NCI-H345 (cell line): Measurements from ENCODE around the gene EIF3B.
"Not testable (repeated sequence)": the region's sequence is repeated elsewhere in the genome, so short reads cannot be mapped to it uniquely, and the experiment has no call there.

Experiments used
- DNase-seq: peaks from one replicate; lab custom pipeline; 2025; lab: John Stamatoyannopoulos, UW

EIF3B gene

GRCh38 chr7:2354186-2354938, at the start of gene EIF3B:
Gene EIF3B, plus strand, starts transcription at chr7:2354827. Its CDS starts 95 bp downstream, at chr7:2354922.
- DNase-seq, result peak; percentile 94

GRCh38 chr7:2305258-2305657, 49.4 kb upstream of the EIF3B start:
- not testable (repeated sequence) for DNase-seq

DNA sequence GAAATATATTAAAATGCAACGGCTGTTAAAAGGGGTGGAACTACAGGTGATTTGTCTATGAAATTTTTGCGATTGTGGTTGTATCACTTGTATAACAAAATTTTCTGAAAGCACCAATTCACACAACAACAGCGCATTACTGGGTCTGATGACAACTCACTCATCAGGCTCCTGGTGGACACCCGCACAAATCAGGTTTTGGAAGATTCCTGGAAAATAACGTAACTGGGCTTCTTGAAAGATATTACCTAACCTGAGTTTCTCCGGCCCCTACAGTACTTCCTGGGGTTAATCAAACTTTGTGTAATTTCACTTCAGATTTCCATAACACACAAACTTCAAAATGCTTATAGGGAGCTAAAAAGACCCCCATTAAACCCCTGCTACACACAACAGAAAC, 47.9 kb upstream of the EIF3B start:
- no peak for DNase-seq

GRCh38 chr7:2307690-2308107, 46.9 kb upstream of the EIF3B start:
- DNase-seq, result no peak

- no peak for DNase-seq
These were observed 44.7 kb upstream of the EIF3B start for GRCh38 chr7:2309889-2310331.

- DNase-seq, result no peak
These were observed 42.2 kb upstream of the EIF3B start for GRCh38 chr7:2312267-2312929.

- DNase-seq, result no peak
These were observed 41.0 kb upstream of the EIF3B start for GRCh38 chr7:2313450-2314208.

- DNase-seq, result peak; percentile 96
These were observed 40.2 kb upstream of the EIF3B start, which contains the start of gene SNX8 for GRCh38 chr7:2314209-2314955. Gene SNX8, minus strand, starts transcription at chr7:2314441. Its CDS starts 20 bp downstream, at chr7:2314421.

DNA sequence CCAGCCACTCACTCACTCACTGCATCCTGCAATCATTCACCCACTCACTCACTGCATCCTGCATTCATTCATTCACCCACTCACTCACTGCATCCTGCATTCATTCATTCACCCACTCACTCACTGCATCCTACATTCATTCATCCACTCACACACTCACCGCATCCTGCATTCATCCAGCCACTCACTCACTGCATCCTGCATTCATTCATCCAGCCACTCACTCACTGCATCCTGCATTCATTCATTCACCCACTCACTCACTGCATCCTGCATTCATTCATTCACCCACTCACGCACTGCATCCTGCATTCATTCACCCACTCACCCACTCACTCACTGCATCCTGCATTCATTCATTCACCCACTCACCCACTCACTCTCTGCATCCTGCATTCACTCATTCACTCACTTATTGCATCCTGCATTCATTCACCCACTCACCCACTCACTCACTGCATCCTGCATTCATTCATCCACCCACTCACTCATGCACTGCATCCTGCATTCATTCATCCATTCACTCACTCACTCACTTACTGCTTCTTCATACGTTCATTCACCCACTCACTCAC, 39.6 kb upstream of the EIF3B start:
- DNase-seq, result not testable (repeated sequence)

GRCh38 chr7:2315787-2316186, 38.8 kb upstream of the EIF3B start:
- no peak for DNase-seq

- no peak for DNase-seq
These were observed 38.0 kb upstream of the EIF3B start for GRCh38 chr7:2316578-2316977.

- DNase-seq, result no peak
These were observed 36.9 kb upstream of the EIF3B start for GRCh38 chr7:2317556-2318293.

DNA sequence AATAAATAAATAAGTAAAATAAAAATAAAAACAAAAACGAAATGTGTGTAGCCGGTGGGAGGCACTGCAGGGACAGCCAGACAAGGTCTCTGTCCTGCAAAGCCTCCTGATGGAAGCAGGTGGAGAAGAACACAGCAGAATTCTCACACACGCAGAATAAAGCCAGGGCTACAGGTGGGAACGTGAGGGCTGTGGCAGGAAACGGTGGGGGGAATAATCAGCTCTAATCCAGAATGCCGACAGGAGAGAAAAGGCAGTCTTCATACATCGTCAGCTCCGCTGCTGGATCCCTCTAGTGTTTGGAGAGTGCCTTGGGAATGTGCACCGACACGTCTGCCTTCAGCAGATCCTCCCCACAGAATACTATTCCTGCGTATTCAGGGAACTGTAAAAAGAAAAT, 33.6 kb upstream of the EIF3B start:
- DNase-seq, result no peak

DNA sequence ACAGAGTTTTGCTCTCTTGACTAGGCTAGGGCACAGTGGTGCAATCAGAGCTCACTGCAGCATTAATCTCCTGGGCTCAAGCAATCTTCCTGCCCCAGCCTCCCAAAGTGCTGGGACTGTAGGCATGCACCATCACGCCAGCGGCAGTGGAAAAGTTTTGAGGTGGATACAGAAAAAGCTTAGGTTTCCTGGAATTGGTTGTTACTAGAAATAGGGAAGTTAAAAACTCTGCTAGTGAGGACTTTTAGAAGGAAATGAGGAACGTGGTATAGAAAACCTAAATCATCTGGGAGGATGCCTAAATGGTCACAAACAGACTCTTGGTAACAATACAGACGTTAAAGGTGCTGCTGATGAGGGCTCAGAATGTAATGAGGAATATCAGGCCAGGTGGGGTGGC, 29.5 kb upstream of the EIF3B start:
- DNase-seq, result no peak

DNA sequence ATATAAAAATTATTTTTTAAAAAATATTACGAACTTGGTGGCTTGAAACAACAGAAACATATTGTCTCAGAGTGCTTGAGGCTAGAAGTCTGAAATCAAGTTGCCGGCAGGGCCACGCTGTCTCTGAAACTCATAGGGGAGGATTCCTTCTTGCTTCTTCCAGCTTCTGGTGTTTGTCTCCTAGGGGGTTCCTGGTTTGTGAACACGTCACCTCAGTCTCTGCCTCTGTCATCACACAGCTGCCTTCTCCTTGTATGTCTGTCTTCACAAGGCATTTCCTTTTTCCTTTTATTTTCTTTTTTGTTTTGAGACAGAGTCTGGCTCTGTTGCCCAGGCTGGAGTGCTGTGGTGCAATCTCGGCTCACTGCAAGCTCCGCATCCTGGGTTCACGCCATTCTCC, 27.7 kb upstream of the EIF3B start:
- no peak for DNase-seq

- no peak for DNase-seq
These were observed 24.1 kb upstream of the EIF3B start for GRCh38 chr7:2330493-2330892.

GRCh38 chr7:2331707-2332106, 22.9 kb upstream of the EIF3B start:
- no peak for DNase-seq

DNA sequence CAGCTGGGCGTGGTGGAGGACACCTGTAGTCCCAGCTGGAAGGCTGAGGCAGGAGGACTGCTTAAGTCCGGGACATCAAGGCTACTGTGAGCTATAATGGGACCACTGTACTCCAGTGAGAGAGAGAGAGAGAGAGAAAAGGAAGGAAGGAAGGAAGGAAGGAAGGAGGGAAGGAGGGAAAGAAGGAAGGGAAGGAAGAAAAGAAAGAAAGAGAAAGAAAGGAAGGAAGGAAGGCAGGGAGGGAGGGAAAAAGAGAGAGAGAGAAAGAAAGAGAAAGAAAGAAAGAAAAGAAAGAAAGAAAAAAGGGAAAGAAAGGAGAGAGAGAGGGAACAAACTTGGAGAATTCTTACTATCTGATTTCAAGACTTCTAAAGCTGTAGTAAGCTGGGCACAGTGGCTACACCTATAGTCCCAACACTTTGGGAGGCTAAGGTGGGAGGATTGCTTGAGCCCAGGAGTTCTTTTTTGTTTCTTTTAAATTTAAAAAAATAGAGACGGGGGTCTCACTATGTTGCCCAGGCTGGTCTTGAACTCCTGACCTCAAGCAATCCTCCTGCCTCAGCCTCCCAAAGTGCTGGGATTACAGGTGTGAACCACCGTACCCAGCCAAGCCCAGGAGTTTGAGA, 21.9 kb upstream of the EIF3B start:
- DNase-seq, result not testable (repeated sequence)

DNA sequence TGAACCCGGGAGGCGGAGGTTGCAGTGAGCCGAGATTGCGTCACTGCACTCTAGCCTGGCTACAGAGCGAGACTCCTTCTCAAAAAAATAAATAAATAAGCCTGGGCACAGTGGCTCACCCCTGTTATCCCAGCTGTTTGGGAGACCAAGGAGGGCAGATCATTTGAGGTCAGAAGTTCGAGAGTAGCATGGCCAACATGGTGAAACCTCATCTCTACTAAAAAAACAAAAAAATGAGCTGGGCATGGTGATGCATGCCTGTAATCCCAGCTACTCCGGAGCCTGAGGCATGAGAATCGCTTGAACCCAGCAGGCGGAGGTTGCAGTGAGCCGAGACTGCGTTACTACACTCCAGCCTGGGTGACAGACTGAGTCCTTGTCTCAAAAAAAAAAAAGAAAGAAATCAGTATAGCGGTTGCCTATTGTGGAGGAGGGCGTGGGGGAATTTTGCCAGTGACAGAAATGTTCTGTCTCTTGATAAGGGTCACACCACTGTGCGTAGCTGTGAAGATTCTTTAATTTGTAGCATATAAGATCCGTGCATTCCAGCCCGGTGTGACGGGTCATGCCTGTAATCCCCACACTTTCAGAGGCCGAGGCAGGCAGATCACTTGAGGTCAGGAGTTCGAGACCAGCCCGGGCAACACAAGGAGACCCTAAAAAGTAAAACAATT, 17.9 kb upstream of the EIF3B start:
- no peak for DNase-seq
